HepG2 (cell line): ENCODE results near the gene TPST1. TPM values are rescaled to one million over a fixed set of nuclear protein-coding genes. Genes with fewer than 3 reads are reported as not detected.

ENCODE experiments used
- ARID2 ChIP-seq: sonication (generic); formaldehyde crosslinking; IDR thresholded peaks from 2 replicates; pipeline ENCODE4 v1.8.1; 2022; ENCODE audit warnings: mild to moderate bottlenecking, missing genetic modification reagents, borderline replicate concordance
- ATF4 ChIP-seq, 2 experiments: fragments of 450-650 bp in 1 of 2; sonication (generic) in 1 of 2; formaldehyde crosslinking; IDR thresholded peaks; 2 replicates each; pipeline versions ENCODE4 v1.5.0 to v1.8.0; 2020 to 2022; ENCODE audit warnings: mild to moderate bottlenecking in 1 of 2, missing genetic modification reagents in 1 of 2
- CEBPB ChIP-seq: IDR thresholded peaks from 2 replicates; pipeline ENCODE4 v1.6.1; 2011; ENCODE audit warnings: low read depth, low read length, improper control_type of control experiment, borderline replicate concordance
- E2F2 ChIP-seq: sonication (generic); formaldehyde crosslinking; IDR thresholded peaks from 2 replicates; pipeline ENCODE4 v1.4.0; 2020; ENCODE audit warnings: missing genetic modification reagents, borderline replicate concordance
- HIC2 ChIP-seq: sonication (generic); formaldehyde crosslinking; IDR thresholded peaks from 2 replicates; pipeline ENCODE4 v1.9.0; 2022; ENCODE audit warnings: low read depth, missing genetic modification reagents
- KDM1A ChIP-seq: IDR thresholded peaks from 2 replicates; pipeline ENCODE4 v1.6.1; 2016; ENCODE audit warnings: missing compliant biosample characterization
- KMT2B ChIP-seq: IDR thresholded peaks from 2 replicates; pipeline ENCODE4 v1.6.1; 2016; ENCODE audit warnings: missing genetic modification reagents, missing compliant biosample characterization
- SOX13 ChIP-seq, 3 experiments: fragments of 450-650 bp in 1 of 3; sonication (generic) in 1 of 3; formaldehyde crosslinking in 1 of 3; IDR thresholded peaks in 2 of 3; conservative IDR thresholded peaks in 1 of 3; 2 replicates each; pipeline versions ENCODE4 v1.5.0 to v1.6.1; 2016 to 2020; ENCODE audit warnings: antibody characterized with exemption in 1 of 3, mild to moderate bottlenecking in 1 of 3, missing compliant biosample characterization in 1 of 3, missing genetic modification reagents in 1 of 3, moderate library complexity in 1 of 3
- SOX5 ChIP-seq: IDR thresholded peaks from 2 replicates; pipeline ENCODE4 v1.6.1; 2016; ENCODE audit warnings: borderline replicate concordance
- U2AF1 ChIP-seq: fragments of 200-400 bp; formaldehyde crosslinking; optimal IDR thresholded peaks from 2 replicates; pipeline ENCODE3; 2017; ENCODE audit warnings: mild to moderate bottlenecking, low read depth, low read length
- XRCC5 ChIP-seq: fragments of 200-400 bp; formaldehyde crosslinking; optimal IDR thresholded peaks from 2 replicates; pipeline ENCODE3; 2017; ENCODE audit warnings: mild to moderate bottlenecking, low read length
- ZNF230 ChIP-seq: sonication (generic); formaldehyde crosslinking; IDR thresholded peaks from 2 replicates; pipeline ENCODE4 v1.4.0; 2020; ENCODE audit warnings: mild to moderate bottlenecking, missing genetic modification reagents
- ZNF3 ChIP-seq: IDR thresholded peaks from 2 replicates; pipeline ENCODE4 v1.7.0; 2017; ENCODE audit warnings: inconsistent platforms
- ZNF564 ChIP-seq: sonication (generic); formaldehyde crosslinking; IDR thresholded peaks from 2 replicates; pipeline ENCODE4 v1.8.1; 2023; ENCODE audit warnings: mild to moderate bottlenecking, missing genetic modification reagents
- polyA plus RNA-seq, 8 experiments: library from polyadenylated mRNA; depleted of rRNA in 3 of 8; stranded (reverse) in 7 of 8; unstranded in 1 of 8; fragments of >200 nt; fragmentation: Illumina TruSeq in 4 of 8; extraction: Trizol in 4 of 8; gene quantifications; 2 replicates each; pipeline versions ENCODE4 v1.2.1 to v1.2.3, GENCODE V29; 2011 to 2016; ENCODE audit warnings: low read depth in 4 of 8, missing spikeins in 1 of 8, mixed read lengths in 1 of 8; ENCODE audit not compliant: insufficient read depth in 1 of 8
- total RNA-seq, 5 experiments: library from RNA; depleted of rRNA; stranded (reverse); fragments of >200 nt; fragmentation: Illumina TruSeq; extraction: Trizol; gene quantifications; 2 replicates each; pipeline ENCODE4 v1.2.3, GENCODE V29; 2016; ENCODE audit warnings: low read depth in 1 of 5

The TPST1 gene
- total and polyA plus RNA-seq, 2 of the 13 experiments (the other 11 are each of a cell fraction or from before 2014, with no cell fraction given) = 24.3 to 34.1 TPM

GRCh38 chr7:66250711-66251110 lies 45.6 kb downstream of the TPST1 start (continued):
- TF ChIP-seq ZNF564 (CRISPR knock-in tag) (no peak), XRCC5 (no peak), HIC2 (CRISPR knock-in tag) (no peak), ZNF3 (CRISPR knock-in tag) (peak; percentile 80), SOX13 (IDR thresholded peaks at IDR 0.05) (no peak), SOX13 (CRISPR knock-in tag; conservative IDR thresholded peaks at IDR 0.05 in 1 of 2, IDR thresholded peaks at IDR 0.05 in 1 of 2) (peak in 1 of 2 experiments; percentile 77; a peak in 2 of 4 replicates), SOX5 (peak; percentile 70; the same call in 1 of the 2 replicates), CEBPB (peak; percentile 15; the same call in 1 of the 2 replicates), ZNF230 (CRISPR knock-in tag) (no peak), ATF4 (CRISPR knock-in tag; IDR thresholded peaks at IDR 0.05) (peak in 1 of 2 experiments; percentile 63; a peak in 2 of 4 replicates), E2F2 (CRISPR knock-in tag) (no peak), ARID2 (CRISPR knock-in tag) (no peak), KDM1A (CRISPR knock-in tag) (no peak), U2AF1 (no peak), KMT2B (CRISPR knock-in tag) (no peak)
